Measurements from ENCODE around the gene CAMK2N2.

DNA sequence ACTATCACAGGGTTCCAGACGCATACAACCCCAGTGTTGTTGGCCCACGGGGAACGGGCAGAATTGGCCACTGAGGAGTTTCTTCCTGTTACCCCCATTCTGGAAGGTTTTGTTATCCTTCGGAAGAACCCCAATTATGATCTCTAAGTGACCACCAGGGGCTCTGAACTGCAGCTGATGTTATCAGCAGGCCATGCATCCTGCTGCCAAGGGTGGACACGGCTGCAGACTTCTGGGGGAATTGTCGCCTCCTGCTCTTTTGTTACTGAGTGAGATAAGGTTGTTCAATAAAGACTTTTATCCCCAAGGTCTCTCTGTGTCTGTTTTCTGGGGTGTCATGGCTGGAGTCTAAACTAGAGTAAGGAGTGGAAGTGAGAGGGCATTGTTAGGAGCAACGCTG, 47.4 kb upstream of the CAMK2N2 start:
- TF ChIP-seq, protein P1, sequence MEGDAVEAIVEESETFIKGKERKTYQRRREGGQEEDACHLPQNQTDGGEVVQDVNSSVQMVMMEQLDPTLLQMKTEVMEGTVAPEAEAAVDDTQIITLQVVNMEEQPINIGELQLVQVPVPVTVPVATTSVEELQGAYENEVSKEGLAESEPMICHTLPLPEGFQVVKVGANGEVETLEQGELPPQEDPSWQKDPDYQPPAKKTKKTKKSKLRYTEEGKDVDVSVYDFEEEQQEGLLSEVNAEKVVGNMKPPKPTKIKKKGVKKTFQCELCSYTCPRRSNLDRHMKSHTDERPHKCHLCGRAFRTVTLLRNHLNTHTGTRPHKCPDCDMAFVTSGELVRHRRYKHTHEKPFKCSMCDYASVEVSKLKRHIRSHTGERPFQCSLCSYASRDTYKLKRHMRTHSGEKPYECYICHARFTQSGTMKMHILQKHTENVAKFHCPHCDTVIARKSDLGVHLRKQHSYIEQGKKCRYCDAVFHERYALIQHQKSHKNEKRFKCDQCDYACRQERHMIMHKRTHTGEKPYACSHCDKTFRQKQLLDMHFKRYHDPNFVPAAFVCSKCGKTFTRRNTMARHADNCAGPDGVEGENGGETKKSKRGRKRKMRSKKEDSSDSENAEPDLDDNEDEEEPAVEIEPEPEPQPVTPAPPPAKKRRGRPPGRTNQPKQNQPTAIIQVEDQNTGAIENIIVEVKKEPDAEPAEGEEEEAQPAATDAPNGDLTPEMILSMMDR (conservative IDR thresholded peaks at IDR 0.05): no peak
- TF ChIP-seq EZH2 (IDR thresholded peaks at IDR 0.05; ENCODE audit: low read depth): no peak
